T-helper 1 cell treated with Interleukin-12 subunit alpha and Interleukin-12 subunit beta and Interleukin-4 antibody, amounts not matched to agents 30 ng/mL and 1 ng/mL, for 36 hours (primary cell): ENCODE measurements around the gene SMYD2. TPM values are rescaled to one million over a fixed set of nuclear protein-coding genes. Genes with fewer than 3 reads are reported as not detected.

Source experiments
- intact Hi-C: fragments of 100-400 bp; cut with micrococcal nuclease; formaldehyde crosslinking; loops from one replicate; pipeline ENCODE4 v1.15.1; 2024
- total RNA-seq: library from RNA; stranded (reverse); gene quantifications from 2 replicates; pipeline ENCODE4 v1.2.3, GENCODE V29; 2022

The SMYD2 gene, protein sequence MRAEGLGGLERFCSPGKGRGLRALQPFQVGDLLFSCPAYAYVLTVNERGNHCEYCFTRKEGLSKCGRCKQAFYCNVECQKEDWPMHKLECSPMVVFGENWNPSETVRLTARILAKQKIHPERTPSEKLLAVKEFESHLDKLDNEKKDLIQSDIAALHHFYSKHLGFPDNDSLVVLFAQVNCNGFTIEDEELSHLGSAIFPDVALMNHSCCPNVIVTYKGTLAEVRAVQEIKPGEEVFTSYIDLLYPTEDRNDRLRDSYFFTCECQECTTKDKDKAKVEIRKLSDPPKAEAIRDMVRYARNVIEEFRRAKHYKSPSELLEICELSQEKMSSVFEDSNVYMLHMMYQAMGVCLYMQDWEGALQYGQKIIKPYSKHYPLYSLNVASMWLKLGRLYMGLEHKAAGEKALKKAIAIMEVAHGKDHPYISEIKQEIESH
- total RNA-seq: 26.8 and 29.3 TPM in 2 replicates

DNA sequence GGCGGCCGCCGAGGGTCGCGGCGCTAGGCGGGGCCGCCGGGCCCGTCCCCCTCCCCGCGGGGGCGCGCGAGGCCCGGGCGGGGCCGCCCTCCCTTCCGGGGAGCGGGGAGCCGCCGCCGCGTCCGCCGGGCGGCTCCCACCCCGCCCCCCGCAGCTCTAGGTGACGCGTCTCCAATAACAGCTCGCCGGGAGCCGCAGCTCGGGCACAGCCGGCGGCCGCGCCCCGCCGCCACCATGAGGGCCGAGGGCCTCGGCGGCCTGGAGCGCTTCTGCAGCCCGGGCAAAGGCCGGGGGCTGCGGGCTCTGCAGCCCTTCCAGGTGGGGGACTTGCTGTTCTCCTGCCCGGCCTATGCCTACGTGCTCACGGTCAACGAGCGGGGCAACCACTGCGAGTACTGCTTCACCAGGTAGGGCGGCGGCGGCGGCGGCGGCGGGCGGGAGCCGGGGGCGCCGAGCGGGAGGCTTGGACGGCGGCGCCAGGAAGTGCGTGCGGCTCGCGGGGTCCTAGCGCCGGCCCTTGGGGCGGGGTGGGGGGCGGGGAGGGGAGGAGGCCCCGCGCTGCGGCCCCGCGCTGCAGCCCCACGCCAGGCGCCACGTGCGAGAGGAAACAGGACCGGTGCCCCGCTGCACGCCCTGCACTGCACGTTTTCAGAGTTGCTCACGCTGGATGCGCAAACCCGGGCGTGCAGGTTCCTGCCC lies at the start of gene SMYD2:
Gene SMYD2, plus strand, starts transcription at position 139 of the 699 bp plus-strand sequence. Its CDS starts 96 bp downstream, at position 235.
- intact Hi-C loops: loop anchor here (1.0 to 5.0 kb wide), 6 partner anchors 29 to 1229 kb away; partner anchors contain the start of genes PROX1 and RPS6KC1

DNA sequence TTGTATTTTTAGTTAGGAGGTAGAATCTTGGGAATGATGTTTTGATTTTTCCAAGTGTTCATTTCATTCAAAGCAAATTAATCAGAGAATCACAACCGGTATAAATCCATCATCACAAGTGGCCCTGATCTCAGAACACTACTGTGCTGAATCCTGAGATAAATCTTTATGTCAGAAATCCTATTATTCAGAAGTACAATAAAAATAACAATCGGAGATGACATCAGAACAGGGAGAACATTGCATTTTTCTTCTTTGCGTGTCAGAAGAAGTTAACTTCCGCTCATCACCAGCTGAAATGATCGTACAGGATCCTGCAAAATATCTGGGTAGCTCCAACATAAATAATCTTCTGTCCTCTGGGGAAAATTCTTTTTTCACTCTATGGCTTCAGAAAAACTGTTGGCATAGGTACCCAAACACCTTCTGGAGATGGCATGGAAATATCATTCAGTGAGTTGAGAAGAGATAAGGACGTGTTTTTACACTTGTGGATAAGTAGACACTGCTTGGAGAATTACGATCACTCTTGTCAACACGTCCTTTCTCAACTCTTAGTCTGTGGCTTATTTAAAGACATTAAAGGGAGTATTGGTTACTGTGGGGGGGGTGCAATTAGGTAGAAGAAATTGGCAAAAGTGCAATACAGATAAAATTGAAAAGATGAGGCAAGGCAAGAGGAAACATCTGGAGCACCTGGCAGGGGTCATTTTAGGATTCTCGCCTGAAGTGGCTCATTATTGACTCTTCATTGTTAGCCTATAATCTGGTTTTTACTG lies 46.9 kb upstream of the SMYD2 start:
- intact Hi-C loops: no loop called here

DNA sequence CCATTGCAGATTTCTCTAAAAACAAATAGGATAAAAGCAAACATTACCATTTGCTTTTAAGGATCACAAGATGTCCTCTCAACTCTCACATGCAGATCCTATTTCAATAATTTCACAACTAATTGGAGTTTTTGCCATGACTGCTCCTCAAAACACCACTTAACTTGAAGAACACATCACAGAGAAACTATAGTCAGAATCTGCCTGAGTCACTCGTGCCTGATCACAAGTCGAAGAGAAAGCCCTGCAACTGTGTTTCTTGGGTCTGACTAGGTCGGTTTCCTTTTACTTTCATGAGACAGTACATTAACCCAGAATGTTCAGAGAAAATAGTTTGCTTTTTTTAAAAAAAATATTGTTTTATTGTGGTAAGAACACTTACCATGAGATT lies 46.3 kb upstream of the SMYD2 start:
- intact Hi-C loops: no loop called here

DNA sequence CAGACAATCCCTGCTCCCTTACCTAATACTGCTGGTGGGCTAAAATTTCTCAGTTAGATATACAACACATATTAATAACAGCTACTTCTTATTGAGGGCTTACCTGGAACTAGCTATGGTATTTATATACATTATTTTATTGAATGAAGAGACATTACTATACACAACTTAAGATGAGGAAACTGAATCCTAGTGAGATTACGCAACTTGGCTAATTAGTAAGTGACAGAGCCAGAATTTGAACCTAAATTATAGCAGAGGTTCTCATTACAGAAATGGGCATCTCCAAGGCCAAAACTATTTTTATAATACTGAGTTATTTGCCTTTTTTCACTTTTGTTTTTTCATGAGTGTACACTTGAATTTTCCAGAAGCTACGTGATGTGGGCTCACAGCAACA lies 44.5 kb upstream of the SMYD2 start:
- intact Hi-C loops: no loop called here

DNA sequence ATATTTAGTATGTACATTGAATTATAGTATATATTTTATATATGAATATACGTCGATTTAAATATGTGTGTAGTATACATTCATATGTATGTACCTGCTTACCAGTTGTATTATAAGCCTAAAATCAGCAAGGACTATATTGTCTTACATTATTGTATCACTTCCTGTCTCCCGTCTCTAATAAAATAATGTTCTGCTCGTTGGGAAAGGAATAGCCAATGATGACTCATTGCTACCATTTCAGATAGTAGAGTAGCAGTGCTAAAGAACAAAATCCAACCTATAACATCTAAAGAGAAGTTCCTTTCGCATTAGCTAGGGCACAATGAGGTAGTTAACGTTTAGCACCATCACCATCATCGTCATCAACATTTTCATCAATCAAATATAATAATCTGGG lies 39.9 kb upstream of the SMYD2 start:
- intact Hi-C loops: no loop called here

DNA sequence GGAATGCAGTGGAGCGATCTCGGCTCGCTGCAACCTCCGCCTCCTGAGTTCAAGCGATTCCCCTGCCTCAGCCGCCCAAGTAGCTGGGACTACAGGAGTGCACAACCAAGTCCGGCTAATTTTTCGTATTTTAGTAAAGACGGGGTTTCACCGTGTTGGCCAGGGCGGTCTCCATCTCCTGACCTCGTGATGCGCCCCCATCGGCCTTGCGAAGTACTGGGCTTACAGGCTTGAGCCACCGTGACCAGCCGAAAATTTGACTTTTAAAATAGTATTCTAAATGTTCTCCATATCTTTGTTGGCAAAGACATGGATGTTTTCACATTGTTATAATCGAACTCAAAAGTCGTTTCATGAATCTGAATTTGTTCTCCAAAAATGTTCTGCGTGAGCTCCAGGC lies 36.7 kb upstream of the SMYD2 start:
- intact Hi-C loops: no loop called here

DNA sequence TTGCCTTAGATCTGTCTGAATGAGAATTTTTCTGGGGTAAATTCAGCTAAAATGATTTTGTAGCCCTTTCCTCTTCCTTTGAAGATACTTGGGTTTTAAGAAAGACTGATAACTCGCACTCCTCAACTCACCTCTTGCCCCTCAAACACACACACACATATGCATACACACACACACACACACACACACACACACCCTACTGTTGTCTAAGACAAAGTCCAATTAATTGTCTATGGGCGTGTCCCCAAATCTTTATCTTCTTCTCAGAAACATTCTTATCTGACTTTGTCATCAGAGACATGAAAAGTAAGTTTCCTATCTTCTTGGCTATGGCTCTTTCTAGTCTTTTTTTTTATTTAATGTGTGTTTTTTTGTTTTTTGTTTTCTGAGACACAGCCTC lies 36.1 kb upstream of the SMYD2 start:
- intact Hi-C loops: no loop called here

DNA sequence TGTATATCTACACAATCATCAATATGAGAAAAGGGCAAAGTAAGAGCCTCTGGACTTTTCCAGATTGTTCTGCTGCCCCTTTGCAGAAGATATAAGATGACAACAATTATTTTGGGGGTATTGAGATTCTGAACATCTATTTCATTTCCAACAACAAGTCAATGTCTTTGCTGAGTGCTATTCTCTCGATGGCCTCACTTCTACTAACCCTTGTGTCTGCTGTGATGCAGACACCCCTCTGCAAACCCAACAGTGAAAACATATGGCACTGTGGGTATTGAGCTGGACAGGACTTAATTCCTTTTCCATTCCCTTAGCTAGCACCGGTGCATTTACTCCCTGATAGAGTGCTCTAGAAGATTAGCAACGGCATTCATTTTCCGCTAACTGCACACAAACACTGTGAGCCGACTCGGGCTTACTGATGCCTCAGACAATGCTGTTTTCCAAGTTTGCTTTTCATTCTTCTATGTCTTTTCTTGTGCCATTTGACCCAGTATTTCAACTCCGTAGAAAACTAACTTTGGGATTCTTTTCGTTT lies 33.4 kb upstream of the SMYD2 start:
- intact Hi-C loops: no loop called here

DNA sequence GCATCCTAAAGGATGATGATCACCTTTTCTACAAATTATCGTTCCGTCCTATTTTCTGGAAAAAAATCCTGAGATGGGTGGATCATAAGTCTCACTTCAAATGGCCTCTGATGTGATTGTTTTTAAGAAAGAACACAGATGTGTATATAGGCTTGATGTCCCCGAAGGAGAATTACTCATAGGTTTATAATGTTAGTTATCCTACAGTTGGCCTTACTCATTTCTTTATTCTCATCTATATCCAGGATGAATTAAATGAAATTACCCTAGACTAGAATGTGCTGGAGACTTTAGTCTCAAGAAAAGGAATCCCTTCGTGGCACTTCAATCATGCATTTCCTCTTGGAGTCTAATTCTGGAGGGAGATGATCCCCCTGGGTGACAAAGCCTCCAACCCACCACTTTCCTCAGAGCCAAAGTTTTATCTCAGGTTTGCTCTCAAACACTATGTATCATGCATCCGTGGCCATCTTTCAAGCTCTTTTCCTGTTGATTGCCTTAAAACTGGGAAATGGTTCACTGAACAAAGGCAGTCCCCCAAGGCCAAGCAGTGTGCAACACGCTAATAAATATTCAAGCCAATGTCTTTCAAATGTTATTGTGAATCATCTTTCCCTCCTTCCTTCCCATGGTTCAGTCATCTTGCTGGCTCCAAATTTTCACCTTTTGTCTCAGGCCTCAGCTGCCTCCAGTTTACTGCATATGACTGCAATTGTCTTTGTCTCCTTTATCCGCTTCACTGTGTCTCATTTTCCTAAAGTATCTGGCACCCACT lies 32.5 kb upstream of the SMYD2 start:
- intact Hi-C loops: no loop called here

DNA sequence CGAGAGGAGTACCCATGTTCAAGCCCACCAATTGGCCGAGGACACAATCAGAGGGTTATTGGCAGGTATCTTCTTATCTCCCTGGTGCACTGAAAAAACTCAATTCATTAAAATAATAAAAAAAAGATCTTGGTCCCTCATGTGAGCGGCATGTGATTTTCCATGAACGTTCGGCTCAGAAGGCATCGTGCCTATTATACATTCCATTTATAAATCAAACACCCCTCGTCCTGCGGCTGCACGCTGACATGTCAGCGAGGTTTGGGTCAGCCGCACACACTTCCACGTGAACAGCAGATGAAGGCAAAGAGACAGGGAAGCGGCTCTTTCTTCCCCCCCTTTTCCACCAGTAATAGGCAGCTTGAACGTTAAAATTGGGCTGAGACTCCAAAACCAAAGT lies 31.3 kb upstream of the SMYD2 start:
- intact Hi-C loops: no loop called here

DNA sequence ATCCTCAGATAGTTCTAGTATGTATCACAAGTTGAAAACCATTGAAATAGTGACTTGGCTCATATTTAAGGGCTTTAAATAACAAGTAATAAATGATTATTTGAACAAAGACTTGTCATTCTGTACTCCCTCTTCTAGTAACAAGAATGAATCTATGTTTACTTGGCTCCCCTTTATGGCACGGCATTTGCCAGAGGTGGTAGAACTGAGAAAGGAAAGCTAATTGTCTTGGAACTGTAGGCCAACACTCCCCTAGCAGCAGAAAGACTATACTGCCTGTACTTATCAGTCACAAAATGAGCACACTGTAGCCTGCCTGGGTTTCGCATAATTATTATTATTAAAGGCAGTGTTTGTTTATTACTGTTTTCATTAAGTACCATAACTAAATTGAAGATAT lies 29.6 kb upstream of the SMYD2 start:
- intact Hi-C loops: no loop called here

DNA sequence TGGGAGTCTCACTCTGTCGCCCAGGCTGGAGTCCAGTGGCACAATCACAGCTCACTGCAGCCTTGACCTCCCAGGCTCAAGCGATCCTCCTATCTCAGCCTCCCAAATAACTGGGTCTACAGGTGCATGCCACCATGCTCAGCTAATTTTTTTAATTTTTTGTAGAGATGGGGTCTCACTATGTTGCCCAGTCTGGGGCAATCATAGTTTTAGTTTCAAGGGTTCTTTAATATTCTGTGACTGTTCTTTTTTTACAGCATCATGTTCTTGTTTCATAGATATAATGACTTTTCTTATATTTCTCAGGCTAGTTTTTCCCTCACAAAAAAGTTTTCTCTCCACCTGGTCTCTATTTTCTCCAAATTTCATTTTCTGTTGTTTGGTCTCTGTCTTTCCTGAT lies 25.4 kb upstream of the SMYD2 start:
- intact Hi-C loops: no loop called here

DNA sequence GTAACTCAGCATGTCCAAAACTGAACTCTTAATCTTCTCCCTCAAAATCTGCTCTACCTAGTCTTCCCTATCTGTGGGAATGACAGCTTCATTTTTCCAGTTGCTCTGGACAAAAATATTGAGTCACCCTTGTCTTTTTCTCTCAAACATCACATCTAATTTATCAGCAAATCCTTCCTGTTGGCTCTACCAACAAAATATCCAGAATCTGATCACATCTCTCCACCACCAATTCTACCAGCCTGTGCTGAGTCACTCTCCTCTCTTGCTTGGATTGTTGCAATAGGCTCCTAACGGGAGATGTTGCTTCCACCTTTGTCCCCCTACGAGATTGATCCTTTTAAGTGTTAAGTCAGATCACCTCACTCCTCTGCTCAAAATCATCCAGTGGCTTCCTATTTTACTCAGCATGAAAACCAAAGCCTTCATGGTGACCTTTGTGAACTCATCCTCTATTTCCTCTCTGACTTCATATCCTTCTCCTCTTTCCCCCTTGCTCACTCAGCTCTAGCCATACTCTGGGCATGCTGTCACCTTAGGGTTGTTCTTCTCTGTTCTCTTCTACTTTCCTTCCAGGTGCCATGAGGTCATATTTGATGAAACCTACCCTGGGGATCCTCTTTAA lies 21.5 kb upstream of the SMYD2 start:
- intact Hi-C loops: no loop called here

DNA sequence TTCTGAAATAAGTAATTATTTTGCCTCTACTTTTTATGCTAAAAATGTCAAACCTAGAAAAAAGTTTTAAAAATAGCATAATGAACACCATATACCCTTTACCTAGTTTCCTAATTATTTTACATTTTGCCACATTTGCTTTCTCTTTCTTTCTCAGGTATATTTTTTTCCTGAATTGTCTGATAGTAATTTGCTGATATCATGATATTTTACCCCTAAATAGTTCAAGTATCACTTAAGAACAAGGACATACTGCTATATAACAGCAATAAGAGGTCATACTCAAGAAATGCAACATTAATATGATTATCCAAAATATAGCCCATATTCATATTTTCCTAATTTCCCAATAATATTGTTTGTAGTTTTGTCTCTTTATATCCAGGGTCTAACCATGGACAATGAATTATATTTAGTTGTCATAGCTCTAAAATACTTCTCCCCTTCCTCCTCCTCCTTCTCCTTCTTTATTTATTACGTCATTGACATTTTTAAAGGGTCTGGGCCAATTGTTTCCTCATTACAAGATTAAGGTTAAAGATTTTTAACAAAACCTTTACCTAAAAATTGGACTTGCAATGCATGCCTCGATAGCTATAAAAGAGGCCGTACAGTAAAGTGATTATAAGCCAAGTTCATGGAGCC lies 20.3 kb upstream of the SMYD2 start:
- intact Hi-C loops: loop anchor here (1.0 to 5.0 kb wide), 8 partner anchors 20 to 886 kb away; partner anchors contain the start of genes CENPF and PROX1

DNA sequence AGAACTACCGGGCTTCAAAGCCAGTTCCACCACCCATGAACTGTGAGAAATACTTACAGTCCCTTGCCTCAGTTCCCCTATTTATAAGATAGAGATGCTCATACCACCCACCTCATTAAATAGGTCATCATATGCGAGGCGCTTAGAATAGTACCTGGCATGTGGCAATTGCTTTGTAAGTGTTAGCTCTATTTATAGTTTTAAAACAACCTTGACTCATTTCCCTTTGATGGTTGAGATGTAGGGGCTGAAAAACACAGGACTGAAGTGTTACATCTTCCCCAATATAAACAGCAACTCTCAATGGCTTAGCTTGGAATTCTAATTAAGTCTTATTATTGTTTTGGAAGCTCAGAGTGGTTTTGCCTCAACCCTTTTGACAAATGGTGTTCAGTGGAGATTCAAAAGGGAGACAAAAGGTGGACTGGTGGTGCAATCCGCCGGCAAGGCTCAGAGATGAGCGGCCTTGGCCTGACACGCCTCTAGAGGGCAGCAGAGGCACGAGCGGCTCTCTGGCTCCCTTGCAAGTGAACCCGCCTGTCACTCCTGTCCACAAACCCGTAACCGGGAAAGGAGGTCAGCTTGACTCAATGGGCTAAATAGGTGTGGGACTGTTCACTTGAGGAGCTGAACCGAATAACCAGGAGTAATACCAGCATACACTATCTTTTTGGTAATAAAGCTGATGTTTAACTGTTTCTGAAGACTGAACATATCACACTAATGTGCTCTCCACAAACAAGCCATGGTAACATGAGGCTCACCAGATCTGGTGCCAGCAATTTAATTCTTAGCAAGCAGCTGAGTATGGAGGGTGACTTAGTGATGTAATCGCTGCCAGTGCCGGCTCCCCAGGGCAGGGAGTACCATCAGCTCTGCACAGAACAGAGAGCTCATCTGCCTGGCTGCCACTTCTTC lies 19.5 kb upstream of the SMYD2 start:
- intact Hi-C loops: loop anchor here (1.0 to 5.0 kb wide), 8 partner anchors 19 to 887 kb away; partner anchors contain the start of genes CENPF and PROX1

DNA sequence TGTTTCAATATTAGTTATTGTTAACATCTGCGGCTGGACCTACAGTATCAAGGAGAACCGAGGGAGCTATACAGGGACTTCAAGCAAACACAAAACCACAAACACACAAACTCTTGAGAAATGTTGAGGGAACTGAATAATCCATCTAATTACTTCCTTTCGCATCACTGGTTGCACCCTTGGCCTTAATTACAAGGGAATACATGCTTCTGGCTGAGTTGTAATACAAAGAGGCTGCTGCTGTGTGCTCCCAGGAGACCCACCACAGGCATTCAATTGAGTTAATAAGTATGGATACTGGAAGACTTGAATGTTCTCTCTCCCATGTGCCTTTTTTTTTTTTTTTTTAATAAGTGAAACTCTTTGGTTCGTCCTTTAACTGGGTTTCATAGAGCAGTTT lies 16.8 kb upstream of the SMYD2 start:
- intact Hi-C loops: loop anchor here (5.0 kb wide), 1 partner anchor 277 kb away; the partner anchor contains the start of gene PROX1

DNA sequence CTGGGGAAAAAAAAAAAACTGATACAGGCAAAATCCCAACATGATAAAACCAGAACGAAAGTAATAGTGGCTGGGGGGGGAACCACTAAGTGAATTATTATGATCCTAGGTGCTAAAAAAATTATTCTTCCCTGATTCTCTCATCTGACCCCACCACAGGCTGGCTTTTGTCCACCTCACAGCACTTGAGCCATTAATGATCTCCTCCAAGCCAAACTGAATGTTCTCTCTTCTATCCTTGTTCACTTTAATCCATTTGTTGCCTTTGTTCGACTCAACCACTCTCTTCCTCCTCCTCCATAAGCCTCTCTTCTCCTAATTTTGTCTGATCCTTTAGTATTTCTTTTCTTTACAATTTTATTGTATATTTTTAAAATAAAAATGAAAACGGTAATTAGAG lies 16.0 kb upstream of the SMYD2 start:
- intact Hi-C loops: loop anchor here (5.0 kb wide), 1 partner anchor 278 kb away; the partner anchor contains the start of gene PROX1

DNA sequence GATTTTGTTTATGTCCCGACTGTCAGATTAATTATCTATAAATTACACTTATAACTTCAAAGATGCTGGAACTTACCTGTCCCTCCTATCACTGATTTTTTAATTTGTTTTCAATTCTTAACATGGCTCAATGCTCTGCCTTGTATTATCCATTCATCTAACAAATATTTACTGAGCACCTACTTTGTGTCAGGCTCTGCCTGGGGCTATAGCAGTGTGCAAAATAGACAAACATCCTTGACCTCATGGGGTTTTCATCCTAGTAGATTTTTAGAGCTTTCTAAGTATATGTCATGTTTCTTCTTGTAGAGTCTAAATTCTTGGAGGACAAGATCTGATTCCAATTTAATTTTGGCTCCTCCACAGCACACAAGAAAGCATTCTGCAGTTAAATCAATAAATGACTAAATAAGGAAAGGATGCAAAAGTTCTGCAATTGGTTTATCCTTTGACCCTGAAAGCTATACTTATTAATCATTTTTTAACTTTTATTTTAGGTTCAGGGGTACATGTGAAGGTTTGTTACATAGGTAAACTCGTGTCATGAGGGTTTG lies 10.8 kb upstream of the SMYD2 start:
- intact Hi-C loops: no loop called here
